H9 (cell line): ENCODE results near the gene PERCC1. TPM values are rescaled to one million over a fixed set of nuclear protein-coding genes. Genes with fewer than 3 reads are reported as not detected.

ENCODE experiments used
- DNase-seq: peaks from one replicate; pipeline ENCODE4 v3.0.0-alpha.2; 2017
- H2AFZ ChIP-seq: one replicate; pipeline ENCODE4 v1.6.1; 2013; ENCODE audit warnings: mild to moderate bottlenecking, low read length, control low read depth, moderate library complexity
- H2AK5ac ChIP-seq: 2 replicates; pipeline ENCODE4 v1.6.1; 2013; ENCODE audit warnings: low read length, control low read depth, mixed read lengths; ENCODE audit not compliant: insufficient read length
- H2BK120ac ChIP-seq: one replicate; pipeline ENCODE4 v1.6.1; 2013; ENCODE audit warnings: low read depth, mild to moderate bottlenecking, low read length, control low read depth, inconsistent platforms; ENCODE audit not compliant: poor library complexity, severe bottlenecking
- H2BK12ac ChIP-seq: 2 replicates; pipeline ENCODE4 v1.6.1; 2013; ENCODE audit warnings: low read length, control low read depth, mixed read lengths, low read depth; ENCODE audit not compliant: insufficient read length
- H2BK15ac ChIP-seq: 2 replicates; pipeline ENCODE4 v1.6.1; 2013; ENCODE audit warnings: low read depth, low read length, control low read depth
- H2BK20ac ChIP-seq: one replicate; pipeline ENCODE4 v1.6.1; 2013; ENCODE audit warnings: low read depth, mild to moderate bottlenecking, low read length, control low read depth, inconsistent platforms; ENCODE audit not compliant: poor library complexity, severe bottlenecking
- H2BK5ac ChIP-seq: 2 replicates; pipeline ENCODE4 v1.6.1; 2013; ENCODE audit warnings: low read length, control low read depth, mixed read lengths; ENCODE audit not compliant: insufficient read length
- H3K14ac ChIP-seq: 2 replicates; pipeline ENCODE4 v1.6.1; 2013; ENCODE audit warnings: low read length, control low read depth; ENCODE audit not compliant: insufficient read depth
- H3K18ac ChIP-seq: 2 replicates; pipeline ENCODE4 v1.6.1; 2013; ENCODE audit warnings: low read depth, mild to moderate bottlenecking, mixed read lengths, low read length, control low read depth; ENCODE audit not compliant: insufficient read length
- H3K23ac ChIP-seq: 2 replicates; pipeline ENCODE4 v1.6.1; 2013; ENCODE audit warnings: low read length, control low read depth, mixed read lengths, low read depth; ENCODE audit not compliant: insufficient read length
- H3K23me2 ChIP-seq: 2 replicates; pipeline ENCODE4 v1.6.1; 2013; ENCODE audit warnings: low read depth, mild to moderate bottlenecking, mixed read lengths, low read length, control low read depth; ENCODE audit not compliant: insufficient read length, poor library complexity, severe bottlenecking
- H3K27ac ChIP-seq: 2 replicates; pipeline ENCODE4 v1.5.1; 2013; ENCODE audit warnings: low read length, control low read depth, mixed read lengths, low read depth; ENCODE audit not compliant: insufficient read length
- H3K27me3 ChIP-seq: 2 replicates; pipeline ENCODE4 v1.6.1; 2013; ENCODE audit warnings: low read length, control low read depth, inconsistent platforms; ENCODE audit not compliant: insufficient read depth
- H3K4ac ChIP-seq: 2 replicates; pipeline ENCODE4 v1.6.1; 2013; ENCODE audit warnings: low read depth, mild to moderate bottlenecking, control low read depth, inconsistent platforms, low read length, moderate library complexity
- H3K4me1 ChIP-seq: 2 replicates; pipeline ENCODE4 v1.6.1; 2013; ENCODE audit warnings: low read length, control low read depth, inconsistent platforms; ENCODE audit not compliant: insufficient read depth
- H3K4me2 ChIP-seq: 2 replicates; pipeline ENCODE4 v1.6.1; 2013; ENCODE audit warnings: low read length, control low read depth, mixed read lengths; ENCODE audit not compliant: insufficient read length, insufficient read depth
- H3K56ac ChIP-seq: 2 replicates; pipeline ENCODE4 v1.6.1; 2013; ENCODE audit warnings: low read depth, mild to moderate bottlenecking, mixed read lengths, low read length, control low read depth; ENCODE audit not compliant: insufficient read length
- H3K79me1 ChIP-seq: 2 replicates; pipeline ENCODE4 v1.6.1; 2013; ENCODE audit warnings: low read depth, mild to moderate bottlenecking, moderate library complexity, low read length, control low read depth, inconsistent platforms; ENCODE audit not compliant: insufficient read depth, poor library complexity, severe bottlenecking
- H3K79me2 ChIP-seq: 2 replicates; pipeline ENCODE4 v1.6.1; 2013; ENCODE audit warnings: low read length, control low read depth, inconsistent platforms; ENCODE audit not compliant: insufficient read depth
- H3K9ac ChIP-seq: 2 replicates; pipeline ENCODE4 v1.6.1; 2013; ENCODE audit warnings: low read length, control low read depth, mixed read lengths; ENCODE audit not compliant: insufficient read length; ENCODE audit errors: extremely low read depth
- H3K9me3 ChIP-seq: one replicate; pipeline ENCODE4 v1.6.1; 2013; ENCODE audit warnings: low read depth, low read length, inconsistent platforms; ENCODE audit not compliant: control insufficient read depth
- H3T11ph ChIP-seq: one replicate; pipeline ENCODE4 v1.6.1; 2013; ENCODE audit warnings: mild to moderate bottlenecking, low read length, control low read depth, inconsistent platforms
- H4K20me1 ChIP-seq: one replicate; pipeline ENCODE4 v1.6.1; 2013; ENCODE audit not compliant: control insufficient read depth, insufficient read length, insufficient read depth
- H4K5ac ChIP-seq: 2 replicates; pipeline ENCODE4 v1.6.1; 2013; ENCODE audit warnings: low read depth, mild to moderate bottlenecking, mixed read lengths, low read length, control low read depth; ENCODE audit not compliant: insufficient read length
- H4K8ac ChIP-seq: replicated peaks from 2 replicates; pipeline ENCODE4 v1.6.1; 2013; ENCODE audit warnings: low read length, control low read depth, mixed read lengths, low read depth; ENCODE audit not compliant: insufficient read length
- H4K91ac ChIP-seq: 2 replicates; pipeline ENCODE4 v1.6.1; 2013; ENCODE audit warnings: low read depth, mild to moderate bottlenecking, moderate library complexity, mixed read lengths, low read length, control low read depth; ENCODE audit not compliant: insufficient read length
- H3K27ac Mint-ChIP-seq, 3 experiments: 2 replicates in 2 of 3; 3 replicates in 1 of 3; pipeline ENCODE4 v1.8.0; 2020 to 2021; ENCODE audit warnings: mixed read lengths in 3 of 3, mild to moderate bottlenecking in 1 of 3, moderate library complexity in 1 of 3
- H3K27me3 Mint-ChIP-seq: 2 replicates; pipeline ENCODE4 v1.8.0; 2021; ENCODE audit warnings: low read depth, mild to moderate bottlenecking, moderate library complexity, mixed read lengths
- H3K36me3 Mint-ChIP-seq, 3 experiments: 2 replicates in 2 of 3; 3 replicates in 1 of 3; pipeline ENCODE4 v1.8.0; 2020 to 2021; ENCODE audit warnings: low read depth in 3 of 3, mixed read lengths in 3 of 3; ENCODE audit not compliant: insufficient read depth in 1 of 3
- H3K4me1 Mint-ChIP-seq, 2 experiments: 2 replicates each; pipeline ENCODE4 v1.8.0; 2020; ENCODE audit warnings: mixed read lengths in 2 of 2
- H3K4me3 Mint-ChIP-seq, 2 experiments: 2 replicates in 1 of 2; 3 replicates in 1 of 2; pipeline ENCODE4 v1.8.0; 2020 to 2021; ENCODE audit warnings: mild to moderate bottlenecking in 2 of 2, mixed read lengths in 2 of 2, moderate library complexity in 1 of 2
- H3K9me3 Mint-ChIP-seq, 2 experiments: 2 replicates in 1 of 2; 3 replicates in 1 of 2; pipeline ENCODE4 v1.8.0; 2020; ENCODE audit warnings: mild to moderate bottlenecking in 2 of 2, mixed read lengths in 2 of 2, moderate library complexity in 1 of 2
- WGBS: extraction: QIAGEN DNeasy Blood & Tissue Kit; methylation state at CpG from one replicate; pipeline ENCODE4 v1.1.7; 2013; ENCODE audit warnings: missing lambda C conversion rate, low lambda C conversion rate, mixed read lengths; ENCODE audit not compliant: insufficient read length; ENCODE audit errors: extremely low coverage; 5-methylcytosine and 5-hydroxymethylcytosine counted together
- total RNA-seq: library from RNA; stranded (reverse); gene quantifications from 2 replicates; pipeline ENCODE4 v1.2.1, GENCODE V29; 2021
- TF ChIP-seq, protein P1 (sequence below): fragments of 200-600 bp; sonication (generic); conservative IDR thresholded peaks from 3 replicates; pipeline ENCODE4 v1.8.0; 2021; ENCODE audit warnings: antibody characterized with exemption, mild to moderate bottlenecking

PERCC1 gene
- total RNA-seq, 1 experiment from 2014 or later, result not detected

DNA sequence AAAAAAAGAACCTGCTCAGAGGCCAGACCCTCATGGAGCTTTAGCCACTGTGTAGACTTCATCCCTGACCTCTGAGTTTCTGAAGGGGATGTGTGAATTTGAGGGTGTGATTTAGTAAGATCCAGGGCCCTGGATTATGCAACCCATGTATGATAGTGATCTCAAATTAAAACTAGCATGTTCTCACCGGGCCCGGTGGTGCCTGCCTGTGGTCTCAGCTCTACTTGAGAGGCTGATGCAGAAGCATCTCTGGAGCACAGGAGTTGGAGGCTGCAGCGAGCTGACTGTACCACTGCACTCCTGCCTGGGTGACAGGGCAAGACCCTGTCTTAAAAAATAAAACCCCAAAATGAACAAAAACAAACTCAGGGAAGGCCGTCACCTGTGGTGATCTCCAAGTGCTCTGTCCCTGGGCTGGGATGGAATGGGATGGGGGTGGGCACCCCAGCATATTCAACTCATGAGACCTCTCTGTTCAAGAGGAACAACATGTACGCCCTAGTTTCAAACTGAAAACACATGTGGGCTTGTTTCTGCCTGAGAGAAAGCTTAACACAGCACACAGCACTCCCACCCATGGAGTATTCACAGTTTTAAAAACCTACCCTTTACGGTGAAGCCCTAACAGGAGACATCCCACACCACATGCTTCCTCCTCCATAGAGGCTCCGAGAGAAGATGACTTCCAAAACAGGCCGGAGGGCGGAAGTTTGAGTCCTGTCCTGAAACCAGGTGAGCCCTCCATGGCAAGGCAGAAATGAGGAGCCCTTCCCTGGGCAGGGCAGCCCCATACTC lies 49.1 kb upstream of the PERCC1 start:
- H3K4me2 ChIP-seq, result no peak overlapping the region
- no peak overlapping the region for H3K14ac ChIP-seq
- H4K5ac ChIP-seq, result no peak overlapping the region
- no peaks in the 10 kb centered on the region for H3K27me3 ChIP-seq
- no peaks in the 10 kb centered on the region for H3K27me3 Mint-ChIP-seq
- no peak overlapping the region for H2BK5ac ChIP-seq
- H3K27ac Mint-ChIP-seq, result no peak overlapping the region
- H3K18ac ChIP-seq, result no peak overlapping the region
- no peak overlapping the region for H2AFZ ChIP-seq
- no peak overlapping the region for H3T11ph ChIP-seq
- H3K9ac ChIP-seq, result no peak overlapping the region
- H3K4me1 ChIP-seq, result no peaks in the 10 kb centered on the region
- no peak overlapping the region for H2AK5ac ChIP-seq
- no peak overlapping the region for H3K56ac ChIP-seq
- H4K91ac ChIP-seq, result no peak overlapping the region
- H2BK120ac ChIP-seq, result no peak overlapping the region
- no peak overlapping the region for H2BK15ac ChIP-seq
- peaks cover 5% of the 10 kb centered on the region for H3K79me1 ChIP-seq
- peaks cover 18 to 19% of the 10 kb centered on the region in 2 experiments for H3K4me1 Mint-ChIP-seq
- TF ChIP-seq, protein P1, sequence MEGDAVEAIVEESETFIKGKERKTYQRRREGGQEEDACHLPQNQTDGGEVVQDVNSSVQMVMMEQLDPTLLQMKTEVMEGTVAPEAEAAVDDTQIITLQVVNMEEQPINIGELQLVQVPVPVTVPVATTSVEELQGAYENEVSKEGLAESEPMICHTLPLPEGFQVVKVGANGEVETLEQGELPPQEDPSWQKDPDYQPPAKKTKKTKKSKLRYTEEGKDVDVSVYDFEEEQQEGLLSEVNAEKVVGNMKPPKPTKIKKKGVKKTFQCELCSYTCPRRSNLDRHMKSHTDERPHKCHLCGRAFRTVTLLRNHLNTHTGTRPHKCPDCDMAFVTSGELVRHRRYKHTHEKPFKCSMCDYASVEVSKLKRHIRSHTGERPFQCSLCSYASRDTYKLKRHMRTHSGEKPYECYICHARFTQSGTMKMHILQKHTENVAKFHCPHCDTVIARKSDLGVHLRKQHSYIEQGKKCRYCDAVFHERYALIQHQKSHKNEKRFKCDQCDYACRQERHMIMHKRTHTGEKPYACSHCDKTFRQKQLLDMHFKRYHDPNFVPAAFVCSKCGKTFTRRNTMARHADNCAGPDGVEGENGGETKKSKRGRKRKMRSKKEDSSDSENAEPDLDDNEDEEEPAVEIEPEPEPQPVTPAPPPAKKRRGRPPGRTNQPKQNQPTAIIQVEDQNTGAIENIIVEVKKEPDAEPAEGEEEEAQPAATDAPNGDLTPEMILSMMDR, result no peak
- H2BK12ac ChIP-seq, result no peak overlapping the region
- peaks cover 17% of the 10 kb centered on the region for H3K23me2 ChIP-seq
- no peak overlapping the region for H3K4me3 Mint-ChIP-seq
- H3K4ac ChIP-seq, result no peak overlapping the region
- WGBS, result no CpG with 5 or more reads among the region's 9 CpGs
- no peaks in the 10 kb centered on the region for H4K20me1 ChIP-seq
- H3K23ac ChIP-seq, result no peak overlapping the region
- DNase-seq, result no peak
- H3K79me2 ChIP-seq, result peaks cover 3% of the 10 kb centered on the region; the same call in 1 of the 2 replicates
- H4K8ac ChIP-seq, result no peak overlapping the region
- H3K9me3 ChIP-seq, result no peaks in the 10 kb centered on the region
- H3K36me3 Mint-ChIP-seq, result peaks cover 4 to 13% (median 8%) of the 10 kb centered on the region in 3 experiments
- H3K9me3 Mint-ChIP-seq, result no peaks in the 10 kb centered on the region; a peak in 1 of 5 replicates
- no peak overlapping the region for H3K27ac ChIP-seq
- no peak overlapping the region for H2BK20ac ChIP-seq
